OCI-M2 (cell line): ENCODE results near the gene GRK2.

ENCODE experiments used
- DNase-seq: peaks from one replicate; lab custom pipeline; 2025; ENCODE audit not compliant: unreplicated experiment; lab: John Stamatoyannopoulos, UW

The GRK2 gene

GRCh38 chr11:67293090-67293489 lies 26.8 kb downstream of the GRK2 start:
- DNase-seq = no peak

- no peak for DNase-seq
These were observed 29.6 kb downstream of the GRK2 start for GRCh38 chr11:67295846-67296245.

- DNase-seq = no peak
These were observed 32.5 kb downstream of the GRK2 start for GRCh38 chr11:67298786-67299185.

GRCh38 chr11:67299471-67300191 lies 33.4 kb downstream of the GRK2 start:
- DNase-seq = no peak

GRCh38 chr11:67300256-67300755 lies 34.0 kb downstream of the GRK2 start:
- DNase-seq = no peak

- no peak for DNase-seq
These were observed 34.6 kb downstream of the GRK2 start for GRCh38 chr11:67300756-67301312.

- no peak for DNase-seq
These were observed 35.1 kb downstream of the GRK2 start for GRCh38 chr11:67301313-67301921.

GRCh38 chr11:67301951-67302516 lies 35.8 kb downstream of the GRK2 start:
- DNase-seq = no peak

GRCh38 chr11:67302571-67303131 lies 36.4 kb downstream of the GRK2 start:
- no peak for DNase-seq

- no peak for DNase-seq
These were observed 37.0 kb downstream of the GRK2 start, which contains the start of gene SSH3 for GRCh38 chr11:67303132-67303834. SSH3 (plus strand) TSS chr11:67303530; CDS start chr11:67303626, 96 bp downstream.

GRCh38 chr11:67303835-67304411 lies 37.6 kb downstream of the GRK2 start:
- no peak for DNase-seq

GRCh38 chr11:67304511-67305113 lies 38.3 kb downstream of the GRK2 start:
- no peak for DNase-seq

GRCh38 chr11:67306769-67307544 lies 40.7 kb downstream of the GRK2 start:
- DNase-seq = no peak

GRCh38 chr11:67307545-67308001 lies 41.3 kb downstream of the GRK2 start:
- no peak for DNase-seq

GRCh38 chr11:67308031-67308866 lies 42.0 kb downstream of the GRK2 start:
- DNase-seq = no peak

GRCh38 chr11:67309166-67309565 lies 42.9 kb downstream of the GRK2 start:
- no peak for DNase-seq

GRCh38 chr11:67309661-67310061 lies 43.4 kb downstream of the GRK2 start:
- no peak for DNase-seq
